ENCODE measurements around the gene TBL1XR1. TPM values are rescaled to one million over a fixed set of nuclear protein-coding genes. Genes with fewer than 3 reads are reported as not detected.
"Not testable (repeated sequence)": the region's sequence is repeated elsewhere in the genome, so short reads cannot be mapped to it uniquely, and the experiment has no call there.

TBL1XR1 gene
- total RNA-seq, 1 donor from 2014 or later: 142 TPM

- no peak for DNase-seq (ENCODE audit: low read depth in 2 of 2)
Observed at GRCh38 chr3:177208781-177209180, 11.5 kb upstream of the TBL1XR1 start.

- no peak for DNase-seq (ENCODE audit: low read depth in 2 of 2)
Observed at GRCh38 chr3:177208223-177208622, 10.9 kb upstream of the TBL1XR1 start.

DNA sequence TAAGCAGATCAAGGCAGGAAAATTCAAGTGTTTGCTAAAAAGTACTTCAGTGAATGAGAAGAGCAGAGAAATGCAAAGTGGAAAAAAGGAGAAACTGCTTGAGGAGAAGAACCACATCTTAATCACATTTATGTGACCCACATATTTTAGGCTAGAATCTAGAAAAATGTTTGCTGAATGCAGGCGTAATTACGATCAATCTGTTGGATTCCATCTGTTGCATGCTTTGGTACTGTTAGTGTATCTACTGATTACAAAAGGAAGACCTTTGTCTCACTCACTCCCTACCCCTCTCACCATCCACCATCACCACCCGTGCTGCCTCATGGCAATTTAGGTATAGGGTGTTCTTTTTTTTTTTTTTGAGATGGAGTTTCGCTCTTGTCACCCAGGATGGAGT lies 9.7 kb upstream of the TBL1XR1 start:
- no peak for DNase-seq (ENCODE audit: low read depth in 2 of 2)

- no peak for DNase-seq (ENCODE audit: low read depth in 2 of 2)
Observed at GRCh38 chr3:177203689-177204395, 6.6 kb upstream of the TBL1XR1 start.

GRCh38 chr3:177203016-177203415 lies 5.7 kb upstream of the TBL1XR1 start:
- not testable (repeated sequence) for DNase-seq (ENCODE audit: low read depth in 2 of 2)

DNA sequence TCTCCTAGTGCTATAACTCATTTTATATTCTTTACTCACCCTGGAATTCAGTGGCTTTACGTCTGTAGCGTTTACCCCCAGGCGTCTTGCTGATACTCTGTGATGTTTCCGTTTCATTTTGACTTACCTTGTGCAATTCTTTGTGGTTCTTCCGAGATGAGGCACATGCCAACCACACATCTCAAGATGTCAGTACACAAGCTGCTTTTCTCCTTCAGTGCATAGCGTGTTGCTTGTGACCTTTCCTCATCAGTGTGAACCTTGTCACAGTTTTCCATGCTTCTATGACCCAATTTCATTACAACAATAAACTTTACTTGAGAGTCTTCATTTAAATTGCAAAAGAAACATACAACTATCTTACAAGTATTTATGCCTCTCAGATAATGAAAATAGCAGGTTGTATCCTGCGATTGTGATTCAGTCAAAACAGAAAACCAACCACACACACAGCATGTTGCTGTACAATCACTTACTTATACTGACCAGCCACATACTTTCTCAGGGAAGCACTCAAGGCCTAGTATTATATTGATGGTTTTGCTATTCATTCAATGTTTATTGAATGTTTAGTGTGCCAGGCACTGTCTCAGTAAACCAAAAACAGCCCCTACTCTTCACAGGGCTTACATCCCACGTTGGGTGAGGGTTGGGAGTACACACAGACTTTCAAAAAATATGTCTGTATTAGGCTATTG lies 4.6 kb upstream of the TBL1XR1 start:
- no peak for DNase-seq (ENCODE audit: low read depth in 2 of 2)

DNA sequence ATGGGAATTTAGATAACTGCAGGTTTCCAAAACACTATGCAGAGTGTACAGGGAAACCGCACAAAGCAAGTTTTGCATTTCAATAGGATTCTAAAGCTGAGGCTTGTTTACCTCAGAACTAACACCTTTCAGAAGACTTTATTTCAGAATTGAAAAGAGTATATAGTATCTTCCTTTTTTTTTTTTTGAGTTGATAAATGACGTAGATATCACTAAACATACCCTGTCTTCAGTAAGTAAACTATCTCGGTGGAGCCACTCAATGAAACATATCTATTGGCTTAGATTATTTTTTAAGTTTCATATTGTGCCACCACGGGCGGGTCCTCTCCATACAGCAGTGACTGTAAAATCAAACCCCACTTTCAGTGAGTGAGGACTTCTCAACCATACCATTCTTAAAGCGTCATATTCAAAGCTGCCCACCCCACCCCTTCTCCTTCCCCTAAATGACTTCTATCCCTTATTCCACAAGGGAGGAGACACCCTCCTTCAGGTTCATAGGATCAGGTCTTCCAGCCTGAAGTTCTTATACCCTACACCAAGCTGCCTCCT lies 2.0 kb upstream of the TBL1XR1 start:
- DNase-seq (ENCODE audit: low read depth in 2 of 2): no peak

- peak in 1 of 2 donors; percentile 63 for DNase-seq (ENCODE audit: low read depth in 2 of 2)
Observed at GRCh38 chr3:177197727-177198460, 612 bp upstream of the TBL1XR1 start.

- peak; percentile 44 to 48 for DNase-seq (ENCODE audit: low read depth in 2 of 2)
Observed at GRCh38 chr3:177196456-177197040, 734 bp downstream of the TBL1XR1 start.

DNA sequence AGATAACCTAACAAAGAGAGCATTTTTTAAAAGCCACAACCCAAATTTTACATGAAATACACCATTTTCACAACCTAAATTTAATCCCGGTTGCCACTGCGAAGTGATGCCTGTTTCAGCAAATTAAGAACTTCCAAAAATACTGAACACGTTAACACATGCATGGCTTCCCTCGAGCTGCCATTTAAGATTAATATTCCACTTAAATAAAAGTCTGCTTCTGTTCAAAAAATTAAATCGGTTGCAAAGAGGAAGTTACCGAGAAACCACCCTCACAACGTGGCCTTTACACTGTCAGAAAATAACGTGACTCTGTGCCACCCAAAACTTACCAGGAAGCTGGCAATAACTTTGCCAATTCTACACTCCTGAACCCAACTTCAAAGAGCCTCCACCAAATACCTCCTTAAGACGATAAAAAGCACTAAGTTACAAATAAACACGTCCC lies 1.2 kb downstream of the TBL1XR1 start:
- DNase-seq (ENCODE audit: low read depth in 2 of 2): peak; percentile 22 to 52

DNA sequence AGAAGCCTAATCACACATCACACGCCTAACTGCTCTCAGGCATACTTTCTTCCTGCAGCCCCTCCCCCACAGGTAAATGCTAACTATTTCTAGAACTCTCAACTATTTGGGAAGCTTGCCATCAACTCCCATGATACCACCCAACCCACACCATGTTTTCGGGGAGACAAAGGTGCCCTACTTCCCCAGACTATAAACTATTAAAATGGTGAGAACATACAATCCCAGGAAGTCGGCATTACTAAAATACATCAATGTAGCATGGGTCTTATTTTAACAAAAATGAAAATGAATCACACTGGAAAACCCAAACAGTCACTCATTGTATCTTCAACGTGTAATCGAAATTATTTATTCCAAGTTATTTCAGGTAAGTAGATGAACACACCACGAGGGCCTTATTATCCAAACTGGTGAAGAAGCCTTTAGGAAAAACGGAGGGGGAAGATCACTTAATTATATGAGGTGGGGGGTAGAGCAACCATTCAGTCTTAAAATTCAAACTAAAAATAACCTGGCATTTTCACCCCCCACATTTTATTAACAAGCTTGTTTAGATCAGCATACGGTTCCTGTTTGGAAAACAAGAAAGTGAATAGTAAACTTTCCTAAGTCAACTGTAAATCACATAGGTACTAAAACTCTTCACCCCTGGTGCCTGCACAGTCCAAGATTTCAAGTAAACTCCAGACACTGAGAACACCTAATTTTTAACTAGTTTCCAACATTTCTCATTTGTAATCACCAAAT lies 1.9 kb downstream of the TBL1XR1 start:
- DNase-seq (ENCODE audit: low read depth in 2 of 2): peak; percentile 23 to 63

DNA sequence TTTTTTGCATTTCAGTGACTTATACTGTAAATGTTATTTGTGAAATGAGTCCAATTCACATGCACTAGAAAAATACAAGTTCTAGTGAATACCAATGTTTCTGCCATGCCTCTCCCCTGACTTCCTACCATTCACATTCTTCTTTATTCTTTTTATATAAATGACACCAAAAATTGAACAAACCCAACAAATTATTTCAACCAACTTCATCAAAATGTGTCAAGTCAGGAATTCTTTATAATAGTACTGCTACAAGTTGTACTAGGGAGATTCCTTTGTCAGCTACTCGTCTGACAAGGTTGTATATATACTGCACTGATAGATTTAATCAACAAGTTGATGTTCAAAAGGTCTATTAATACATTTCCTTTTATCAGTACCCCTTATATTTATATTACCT lies 3.0 kb downstream of the TBL1XR1 start:
- peak in 1 of 2 donors; percentile 18 for DNase-seq (ENCODE audit: low read depth in 2 of 2)

DNA sequence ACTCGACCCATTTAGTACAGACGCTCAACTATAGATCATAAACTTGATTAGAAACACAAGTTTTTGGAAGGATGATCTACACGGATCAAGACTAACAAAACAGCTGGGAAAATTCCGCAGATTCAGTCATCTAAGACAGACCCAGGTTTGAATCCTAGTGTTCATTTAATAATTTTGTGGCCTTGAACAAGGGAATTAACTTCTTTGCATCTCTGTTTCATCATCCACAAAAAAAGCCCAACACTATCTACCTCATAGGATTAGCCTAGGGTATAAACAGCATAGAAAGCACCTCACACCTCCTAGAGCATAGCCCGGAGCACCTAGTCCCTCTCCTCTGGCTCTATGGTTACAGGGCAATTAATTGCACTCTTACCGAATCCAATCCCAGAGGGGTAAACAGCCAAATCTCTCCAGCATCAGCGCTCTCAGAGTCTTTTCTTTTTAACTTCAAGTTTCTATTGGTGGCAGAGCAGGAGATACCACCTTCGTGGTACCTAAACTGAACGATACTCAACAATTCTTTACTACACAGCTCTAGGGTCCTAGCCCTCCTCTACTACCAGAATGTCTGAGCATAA lies 3.5 kb downstream of the TBL1XR1 start:
- DNase-seq (ENCODE audit: low read depth in 2 of 2): no peak

DNA sequence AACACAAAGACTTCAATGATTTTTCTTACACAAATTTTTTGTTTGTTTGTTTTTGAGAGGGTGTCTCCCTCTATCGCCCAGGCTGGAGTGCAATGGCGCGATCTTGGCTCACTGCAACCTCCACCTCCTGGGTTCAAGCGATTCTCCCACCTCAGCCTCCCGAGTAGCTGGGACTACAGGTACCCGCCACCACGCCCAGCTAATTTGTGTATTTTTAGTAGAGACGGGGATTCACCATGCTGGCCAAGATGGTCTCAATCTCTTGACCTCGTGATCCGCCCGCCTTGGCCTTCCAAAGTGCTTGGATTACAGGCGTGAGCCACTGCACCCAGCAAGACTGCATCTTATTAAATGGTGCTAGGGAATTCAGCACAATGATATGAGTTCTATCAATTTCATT lies 4.0 kb downstream of the TBL1XR1 start:
- DNase-seq (ENCODE audit: low read depth in 2 of 2): not testable (repeated sequence)

DNA sequence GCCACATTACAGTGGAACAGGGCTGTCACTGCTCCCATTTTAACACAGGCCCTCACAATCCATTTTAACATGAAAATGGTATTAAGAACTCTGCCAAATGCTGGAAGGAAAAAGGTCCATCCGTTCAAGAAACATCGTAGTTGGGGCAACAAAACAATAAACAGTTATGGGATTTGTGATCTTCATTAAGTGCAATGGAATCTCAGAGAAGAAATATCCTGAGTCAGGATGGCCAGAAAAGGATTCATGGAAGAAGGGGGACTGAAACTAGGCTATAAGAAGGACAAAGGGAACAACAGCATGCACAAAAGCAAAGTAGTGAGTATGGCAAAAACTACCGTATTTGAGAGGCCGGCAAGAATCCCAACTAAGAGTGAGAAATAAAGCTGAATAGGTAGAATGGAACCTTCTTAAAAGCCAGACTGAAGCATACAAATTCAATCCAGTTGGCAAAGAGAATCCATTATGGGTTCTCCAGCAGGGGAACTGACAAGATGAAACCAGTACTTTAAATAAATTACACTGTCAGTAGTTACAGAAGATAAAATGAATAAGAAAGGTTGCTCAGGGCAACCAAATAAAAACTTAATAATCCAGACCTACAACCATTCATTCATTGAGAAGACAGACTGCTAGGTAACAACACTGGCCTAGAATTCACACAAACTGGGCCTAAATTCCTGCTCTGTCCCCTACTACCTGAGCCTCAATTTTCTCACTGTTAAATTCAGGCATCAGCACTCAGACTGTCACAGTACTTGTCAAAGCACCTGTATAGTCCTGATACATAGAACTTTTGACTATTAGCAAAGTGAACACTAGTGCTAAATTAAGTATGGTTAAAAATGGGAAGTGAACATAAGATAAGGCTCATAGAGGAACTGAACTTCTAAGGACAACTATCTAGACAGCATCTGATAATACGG lies 6.3 kb downstream of the TBL1XR1 start:
- DNase-seq (ENCODE audit: low read depth in 2 of 2): peak in 1 of 2 donors; percentile 61

DNA sequence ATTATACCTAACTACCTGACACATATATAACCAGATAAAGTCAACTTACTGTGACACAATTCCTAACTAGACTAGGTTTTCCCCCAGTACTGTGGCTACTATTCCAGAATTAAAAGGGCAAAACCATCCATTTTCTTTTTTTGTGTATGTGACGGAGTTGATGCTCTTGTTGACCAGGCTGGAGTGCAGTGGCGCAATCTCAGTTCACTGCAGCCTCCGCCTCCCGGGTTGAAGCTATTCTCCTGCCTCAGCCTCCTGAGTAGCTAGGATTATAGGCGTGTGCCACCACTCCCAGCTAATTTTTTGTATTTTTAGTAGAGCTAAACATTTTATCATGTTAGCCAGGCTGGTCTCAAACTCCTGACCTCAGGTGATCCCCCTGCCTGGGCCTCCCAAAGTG lies 7.1 kb downstream of the TBL1XR1 start:
- DNase-seq (ENCODE audit: low read depth in 2 of 2): not testable (repeated sequence)

- DNase-seq (ENCODE audit: low read depth in 2 of 2): not testable (repeated sequence)
Observed at GRCh38 chr3:177188325-177188724, 9.0 kb downstream of the TBL1XR1 start.

DNA sequence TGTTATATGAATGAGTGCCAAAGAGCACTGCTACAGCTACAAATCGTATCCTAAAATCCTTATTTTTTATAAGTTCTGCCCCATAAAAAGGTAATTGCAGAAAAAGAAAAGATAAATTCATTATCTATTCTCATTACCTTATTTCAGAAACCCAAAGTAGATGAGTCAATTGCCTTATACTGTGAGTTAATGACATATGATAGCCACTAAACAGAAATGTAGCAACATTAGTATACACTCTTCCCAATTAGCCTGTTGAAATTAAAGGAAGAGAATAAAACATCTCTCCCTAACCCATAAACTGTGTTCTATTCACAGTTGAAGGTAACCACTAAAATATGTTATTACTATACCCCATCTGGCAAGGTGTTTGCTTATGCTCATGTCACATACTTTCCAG lies 11.0 kb downstream of the TBL1XR1 start:
- no peak for DNase-seq (ENCODE audit: low read depth in 2 of 2)

DNA sequence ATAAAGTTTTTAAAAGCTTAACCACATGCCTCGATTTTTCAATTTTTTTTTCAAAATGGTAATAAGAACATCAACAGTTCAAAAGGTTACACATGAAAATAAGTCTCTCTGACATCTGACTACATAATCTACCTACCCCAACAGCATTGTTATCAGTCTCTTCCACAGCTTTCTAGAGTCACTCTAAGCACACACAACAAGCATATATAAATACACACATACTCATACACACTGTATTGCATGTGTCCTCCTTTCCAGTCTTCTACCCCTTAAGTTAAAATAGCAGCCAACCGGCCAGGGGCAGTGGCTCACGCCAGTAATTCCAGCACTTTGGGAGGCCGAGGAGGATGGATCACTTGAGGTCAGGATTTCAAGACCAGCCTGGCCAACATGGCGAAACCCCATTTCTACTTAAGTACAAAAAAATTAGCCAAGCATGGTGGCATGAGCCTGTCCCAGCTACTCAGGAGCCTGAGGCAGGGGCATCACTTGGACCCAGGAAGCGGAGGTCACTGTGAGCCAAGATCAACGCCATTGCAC lies 12.2 kb downstream of the TBL1XR1 start:
- no peak for DNase-seq (ENCODE audit: low read depth in 2 of 2)
